Upper lobe of left lung (tissue), 4 donors: ENCODE measurements around the gene ARHGAP40.

Experiments used
- POLR2A ChIP-seq, 4 donors: fragments of 450-650 bp; IDR thresholded peaks; one replicate each; pipeline ENCODE4 v1.5.1; 2016 to 2017; ENCODE audit warnings: antibody characterized with exemption in 4 of 4, mild to moderate bottlenecking in 2 of 4
- TF ChIP-seq, protein P1 (sequence below), 6 experiments: fragments of 450-650 bp in 4 of 6; fragments of 200-600 bp in 2 of 6; sonication (generic) in 2 of 6; IDR thresholded peaks; one replicate each; pipeline ENCODE4 v1.5.1; 2016 to 2019; ENCODE audit warnings: antibody characterized with exemption in 6 of 6

DNA sequence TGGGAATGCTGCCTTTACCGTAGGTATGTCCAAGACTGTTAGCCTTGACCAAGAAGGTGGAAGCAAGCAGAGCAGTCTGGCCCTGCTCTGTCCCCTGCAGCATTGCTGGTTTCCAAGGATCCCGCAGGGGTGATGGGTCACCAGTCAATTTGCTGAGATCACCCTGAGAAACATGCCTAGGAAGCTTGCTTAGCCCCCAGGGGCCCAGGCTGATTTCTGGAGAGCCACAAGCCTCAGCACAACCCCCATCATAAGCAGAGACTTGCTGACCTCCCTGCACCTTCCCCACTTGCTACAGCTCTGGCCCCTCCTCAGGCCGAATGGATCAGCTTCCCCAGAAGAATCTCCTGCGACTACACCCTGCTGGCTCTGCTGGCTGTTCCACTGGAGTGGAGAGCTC, 21.5 kb downstream of the ARHGAP40 start:
- no peak for TF ChIP-seq POLR2A (IDR thresholded peaks at IDR 0.05)
- TF ChIP-seq, protein P1, sequence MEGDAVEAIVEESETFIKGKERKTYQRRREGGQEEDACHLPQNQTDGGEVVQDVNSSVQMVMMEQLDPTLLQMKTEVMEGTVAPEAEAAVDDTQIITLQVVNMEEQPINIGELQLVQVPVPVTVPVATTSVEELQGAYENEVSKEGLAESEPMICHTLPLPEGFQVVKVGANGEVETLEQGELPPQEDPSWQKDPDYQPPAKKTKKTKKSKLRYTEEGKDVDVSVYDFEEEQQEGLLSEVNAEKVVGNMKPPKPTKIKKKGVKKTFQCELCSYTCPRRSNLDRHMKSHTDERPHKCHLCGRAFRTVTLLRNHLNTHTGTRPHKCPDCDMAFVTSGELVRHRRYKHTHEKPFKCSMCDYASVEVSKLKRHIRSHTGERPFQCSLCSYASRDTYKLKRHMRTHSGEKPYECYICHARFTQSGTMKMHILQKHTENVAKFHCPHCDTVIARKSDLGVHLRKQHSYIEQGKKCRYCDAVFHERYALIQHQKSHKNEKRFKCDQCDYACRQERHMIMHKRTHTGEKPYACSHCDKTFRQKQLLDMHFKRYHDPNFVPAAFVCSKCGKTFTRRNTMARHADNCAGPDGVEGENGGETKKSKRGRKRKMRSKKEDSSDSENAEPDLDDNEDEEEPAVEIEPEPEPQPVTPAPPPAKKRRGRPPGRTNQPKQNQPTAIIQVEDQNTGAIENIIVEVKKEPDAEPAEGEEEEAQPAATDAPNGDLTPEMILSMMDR (IDR thresholded peaks at IDR 0.05) = no peak
